Measurements from ENCODE around the gene TMEM39B.

DNA sequence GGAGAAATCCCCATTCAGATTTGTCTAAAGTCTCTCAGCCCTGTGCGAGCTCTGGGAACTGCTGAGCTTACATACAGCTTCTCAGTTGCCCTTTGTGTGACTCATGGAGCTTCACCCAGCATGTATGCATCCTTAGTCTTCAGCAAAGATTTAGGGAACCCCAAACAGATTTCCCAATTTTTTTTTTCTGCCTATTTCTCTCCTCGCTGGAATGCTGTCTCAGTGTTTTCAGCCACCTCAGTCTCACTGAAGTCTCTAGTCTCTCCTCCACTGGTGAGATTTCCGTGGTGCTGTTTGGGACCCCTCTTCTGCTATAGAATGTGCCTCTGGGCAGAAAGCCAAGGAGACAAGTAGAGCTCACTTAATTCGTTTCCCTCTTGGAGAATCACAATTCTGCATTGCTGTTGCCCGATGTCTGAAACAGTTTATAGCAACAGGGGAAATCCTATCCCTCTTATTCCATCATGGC lies 78.6 kb downstream of the TMEM39B start:
- no peak for TF ChIP-seq POLR2A (IDR thresholded peaks at IDR 0.05; ENCODE audit: extremely low read depth, insufficient read length)
- TF ChIP-seq, protein P1, sequence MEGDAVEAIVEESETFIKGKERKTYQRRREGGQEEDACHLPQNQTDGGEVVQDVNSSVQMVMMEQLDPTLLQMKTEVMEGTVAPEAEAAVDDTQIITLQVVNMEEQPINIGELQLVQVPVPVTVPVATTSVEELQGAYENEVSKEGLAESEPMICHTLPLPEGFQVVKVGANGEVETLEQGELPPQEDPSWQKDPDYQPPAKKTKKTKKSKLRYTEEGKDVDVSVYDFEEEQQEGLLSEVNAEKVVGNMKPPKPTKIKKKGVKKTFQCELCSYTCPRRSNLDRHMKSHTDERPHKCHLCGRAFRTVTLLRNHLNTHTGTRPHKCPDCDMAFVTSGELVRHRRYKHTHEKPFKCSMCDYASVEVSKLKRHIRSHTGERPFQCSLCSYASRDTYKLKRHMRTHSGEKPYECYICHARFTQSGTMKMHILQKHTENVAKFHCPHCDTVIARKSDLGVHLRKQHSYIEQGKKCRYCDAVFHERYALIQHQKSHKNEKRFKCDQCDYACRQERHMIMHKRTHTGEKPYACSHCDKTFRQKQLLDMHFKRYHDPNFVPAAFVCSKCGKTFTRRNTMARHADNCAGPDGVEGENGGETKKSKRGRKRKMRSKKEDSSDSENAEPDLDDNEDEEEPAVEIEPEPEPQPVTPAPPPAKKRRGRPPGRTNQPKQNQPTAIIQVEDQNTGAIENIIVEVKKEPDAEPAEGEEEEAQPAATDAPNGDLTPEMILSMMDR (IDR thresholded peaks at IDR 0.05; ENCODE audit: low read depth, low read length): no peak
- TF ChIP-seq, protein P2, sequence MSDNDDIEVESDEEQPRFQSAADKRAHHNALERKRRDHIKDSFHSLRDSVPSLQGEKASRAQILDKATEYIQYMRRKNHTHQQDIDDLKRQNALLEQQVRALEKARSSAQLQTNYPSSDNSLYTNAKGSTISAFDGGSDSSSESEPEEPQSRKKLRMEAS (IDR thresholded peaks at IDR 0.05; ENCODE audit: low read depth, low read length): no peak
